ENCODE measurements around the gene ZNF473. TPM values are rescaled to one million over a fixed set of nuclear protein-coding genes. Genes with fewer than 3 reads are reported as not detected.

The ZNF473 gene
- total RNA-seq, 1 donor from 2014 or later = 12.3 TPM

Other genes starting within 250 kb of the ZNF473 start
- 19.2 and 22.4 TPM in 2 replicates for gene FUZ, start 212.7 kb upstream of the ZNF473 start, total RNA-seq
- 13.4 and 34.4 TPM in 2 replicates for gene MED25, start 207.7 kb upstream of the ZNF473 start, total RNA-seq
- 57.2 and 72.9 TPM in 2 replicates for gene PTOV1, start 174.8 kb upstream of the ZNF473 start, total RNA-seq
- gene PNKP, start 158.4 kb upstream of the ZNF473 start, total RNA-seq = 44.3 and 60.4 TPM in 2 replicates
- 9.9 and 13.0 TPM in 2 replicates for gene AKT1S1, start 148.7 kb upstream of the ZNF473 start, total RNA-seq
- 7.5 and 13.8 TPM in 2 replicates for gene TBC1D17, start 148.3 kb upstream of the ZNF473 start, total RNA-seq
- 2.1 and 3.6 TPM in 2 replicates for gene IL4I1, start 129.1 kb upstream of the ZNF473 start, total RNA-seq
- 3.2 and 3.5 TPM in 2 replicates for gene ATF5, start 96.8 kb upstream of the ZNF473 start, total RNA-seq
- gene NUP62, start 96.5 kb upstream of the ZNF473 start, total RNA-seq = 28.4 and 47.0 TPM in 2 replicates
- not detected in 2 replicates for gene SIGLEC11, start 64.8 kb upstream of the ZNF473 start, total RNA-seq
- gene VRK3, start 633 bp upstream of the ZNF473 start, total RNA-seq = 23.9 and 25.5 TPM in 2 replicates
- gene IZUMO2, start 137.3 kb downstream of the ZNF473 start, total RNA-seq = not detected in 2 replicates
- gene MYH14, start 177.6 kb downstream of the ZNF473 start, total RNA-seq = 0.17 and 0.28 TPM in 2 replicates